EH (cell line): Measurements from ENCODE around the gene SUPT3H.

Source experiments
- DNase-seq: peaks from one replicate; pipeline ENCODE4 v3.0.0-alpha.2; 2015; ENCODE audit warnings: low read depth

SUPT3H gene

GRCh38 chr6:44788387-44788981 is 589.2 kb downstream of the SUPT3H start:
- DNase-seq: peak; percentile 71

DNA sequence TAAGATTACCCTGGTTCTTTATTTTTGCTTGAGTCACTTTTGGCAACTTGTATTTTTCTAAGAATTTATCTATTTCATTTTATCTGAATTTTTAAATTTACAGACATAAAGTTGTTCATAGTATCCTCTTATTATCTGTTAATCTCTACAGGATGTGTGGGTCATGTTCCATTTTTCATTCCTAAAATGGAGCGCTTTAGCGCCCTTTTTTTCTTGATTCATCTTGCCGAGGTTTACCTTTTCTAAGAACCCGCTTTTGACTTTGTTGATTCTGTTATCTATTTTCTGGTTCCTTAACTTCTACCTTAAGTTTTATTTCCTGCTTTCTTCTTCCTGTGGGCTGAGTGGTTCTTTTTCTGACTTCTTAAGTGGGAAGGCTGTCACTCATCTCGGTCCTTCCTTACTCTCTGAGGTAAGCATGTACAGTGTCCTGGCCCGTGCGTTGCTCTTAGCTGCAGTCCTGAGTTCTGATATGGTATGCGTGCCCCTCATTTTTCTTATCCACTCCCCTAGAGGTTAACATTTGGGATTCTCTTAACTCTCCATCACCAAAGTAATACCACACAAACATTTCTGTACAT is 590.4 kb downstream of the SUPT3H start:
- DNase-seq: no peak

GRCh38 chr6:44785130-44785529 is 592.6 kb downstream of the SUPT3H start:
- DNase-seq: no peak

- DNase-seq: no peak
Measured at GRCh38 chr6:44784195-44784594, 593.5 kb downstream of the SUPT3H start.

DNA sequence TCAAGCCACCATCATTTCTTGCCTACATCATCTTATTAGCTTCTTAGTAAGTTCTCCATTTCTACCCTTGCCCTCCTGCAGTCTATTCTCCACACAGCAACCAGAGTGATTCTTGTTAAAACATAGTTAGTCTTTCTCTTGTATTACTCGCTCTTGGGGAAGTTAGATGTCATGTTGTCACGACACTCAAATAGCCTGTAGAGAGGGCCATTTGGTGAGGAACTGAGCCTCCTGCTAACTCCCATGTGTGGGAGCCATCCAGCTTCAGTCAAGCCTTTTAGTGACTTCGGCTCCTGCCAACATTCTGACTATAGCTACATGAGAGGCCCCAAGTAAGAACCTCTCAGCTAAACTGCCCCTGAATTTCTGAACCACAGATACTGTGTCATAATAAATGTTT is 594.8 kb downstream of the SUPT3H start:
- DNase-seq: no peak

- no peak for DNase-seq
Measured at GRCh38 chr6:44781912-44782597, 595.7 kb downstream of the SUPT3H start.

DNA sequence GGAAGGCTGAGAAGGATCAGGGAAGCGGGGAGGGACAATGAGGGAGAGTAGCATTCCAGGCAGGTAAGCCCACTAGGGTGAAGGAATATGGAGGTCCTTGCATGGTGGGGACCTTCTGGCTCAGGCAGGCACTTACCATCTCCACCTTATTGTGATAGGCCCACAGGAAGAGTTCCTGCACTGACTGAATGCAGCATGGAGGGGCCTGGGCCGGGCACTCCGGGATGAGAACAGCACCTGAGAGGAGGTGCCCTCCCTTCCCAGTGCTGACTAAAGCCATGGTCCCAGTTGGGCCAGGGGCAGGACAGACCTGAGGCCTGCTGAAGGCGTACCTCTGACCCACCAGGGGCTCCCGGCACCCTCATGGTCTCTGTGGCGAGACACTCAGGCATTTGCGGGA is 597.6 kb downstream of the SUPT3H start:
- DNase-seq: no peak

DNA sequence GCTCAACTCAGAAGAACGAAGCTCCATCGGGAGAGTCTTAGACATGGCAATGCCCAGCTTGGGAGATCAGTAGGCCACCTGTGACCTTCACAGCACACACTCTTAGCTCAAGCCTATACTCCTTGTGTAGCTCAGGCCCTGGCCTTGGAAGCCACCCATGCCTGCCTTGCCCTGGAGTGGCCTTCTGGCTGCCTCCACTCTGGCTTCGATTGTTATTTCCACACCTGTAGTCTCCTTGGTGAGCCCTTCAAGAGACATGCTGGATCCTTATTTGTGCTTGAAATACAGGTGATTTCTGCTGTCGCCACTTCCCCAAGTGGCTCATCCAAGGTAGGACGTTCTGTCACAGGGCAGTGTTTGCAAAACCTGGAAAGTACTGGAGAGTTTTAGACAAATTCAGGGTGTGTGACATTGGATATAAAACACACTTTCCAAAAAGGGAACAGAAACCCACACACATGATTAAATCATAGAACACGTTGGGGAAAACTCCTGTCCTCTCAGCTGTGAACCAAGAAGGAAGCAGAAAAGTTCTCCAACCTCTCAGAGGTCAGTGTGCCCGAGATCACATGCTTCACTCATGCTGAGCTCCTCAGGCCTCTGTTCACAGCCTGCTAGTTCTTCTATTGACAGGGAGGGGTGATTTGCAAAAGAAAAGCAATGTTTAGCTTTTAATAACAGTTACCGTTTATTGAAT is 598.5 kb downstream of the SUPT3H start:
- DNase-seq: no peak
